Adrenal gland (tissue), 12 donors: ENCODE measurements around the gene FST. TPM values are rescaled to one million over a fixed set of nuclear protein-coding genes. Genes with fewer than 3 reads are reported as not detected.

Source experiments
- DNase-seq, 7 donors: peaks; one replicate each; pipeline ENCODE4 v3.0.0-alpha.2; 2019 to 2020
- H3K27ac ChIP-seq, 5 donors: fragments of 200-600 bp; sonication (generic) in 4 of 5; 1 replicate in 3 of 5; 2 replicates in 2 of 5; pipeline versions ENCODE4 v1.5.1 to v1.8.0; 2016 to 2020; ENCODE audit warnings: mild to moderate bottlenecking in 1 of 5
- H3K27me3 ChIP-seq: fragments of 200-600 bp; 2 replicates; pipeline ENCODE4 v1.8.0; 2021
- H3K36me3 ChIP-seq, 2 donors: fragments of 200-600 bp; replicated peaks in 1 of 2; 1 replicate in 1 of 2; 2 replicates in 1 of 2; pipeline versions ENCODE4 v1.5.1 to v1.8.0; 2018 to 2022
- H3K4me1 ChIP-seq, 2 donors: fragments of 200-600 bp; replicated peaks in 1 of 2; 1 replicate in 1 of 2; 2 replicates in 1 of 2; pipeline versions ENCODE4 v1.5.1 to v1.8.0; 2018 to 2021
- H3K4me3 ChIP-seq, 4 donors: fragments of 200-600 bp; sonication (generic) in 3 of 4; one replicate each; pipeline ENCODE4 v1.5.1; 2016 to 2018
- H3K9me3 ChIP-seq, 3 donors: fragments of 200-600 bp; sonication (generic) in 1 of 3; replicated peaks in 1 of 3; 1 replicate in 2 of 3; 2 replicates in 1 of 3; pipeline versions ENCODE4 v1.5.1 to v1.8.0; 2016 to 2021
- CTCF ChIP-seq, 6 experiments: fragments of 450-650 bp in 4 of 6; fragments of 200-600 bp in 2 of 6; sonication (generic) in 1 of 6; IDR thresholded peaks; 1 replicate in 5 of 6; 2 replicates in 1 of 6; pipeline versions ENCODE4 v1.5.1 to v1.8.0; 2016 to 2021; ENCODE audit warnings: antibody characterized with exemption in 6 of 6, mild to moderate bottlenecking in 2 of 6, moderate library complexity in 1 of 6
- POLR2A ChIP-seq, 2 donors: fragments of 450-650 bp; IDR thresholded peaks; one replicate each; pipeline ENCODE4 v1.6.1; 2017; ENCODE audit warnings: antibody characterized with exemption in 2 of 2, mild to moderate bottlenecking in 2 of 2, moderate library complexity in 1 of 2
- WGBS, 4 donors: extraction: QIAGEN DNeasy Blood & Tissue Kit in 2 of 4; methylation state at CpG; one replicate each; pipeline versions ENCODE4 v1.1.5 to v1.1.7; 2013 to 2017; 5-methylcytosine and 5-hydroxymethylcytosine counted together
- intact Hi-C, 2 donors: fragments of 100-400 bp; cut with DNase I; formaldehyde crosslinking; loops; one replicate each; pipeline versions ENCODE4 v1.14.1 to v1.15.0; 2022 to 2023
- polyA plus RNA-seq, 3 donors: library from polyadenylated mRNA; stranded (reverse); fragments of 200-250 nt in 2 of 3; fragments of 350-450 nt in 1 of 3; fragmentation: Illumina TruSeq in 1 of 3; extraction: RNeasy Lipid Tissue Mini Kit (QIAGEN cat#74804) in 1 of 3; gene quantifications; one replicate each; pipeline ENCODE4 v1.2.3, GENCODE V29; 2013 to 2014
- total RNA-seq, 9 donors: library from RNA; depleted of rRNA in 4 of 9; stranded (reverse); fragments of >200 nt in 4 of 9; fragments of 120-200 nt in 1 of 9; fragmentation: NEBNext Ultra II Directional in 1 of 9; extraction: Animal tissue kit (Norgen Biotek cat#: 25700) in 1 of 9; gene quantifications; one replicate each; pipeline versions ENCODE4 v1.1.0 to v1.2.4, GENCODE V29; 2013 to 2023
- donor health status: healthy with polysubstance abuse.
- donor health status: Bipolar disorder and iron deficiency.
- donor health status: DM: yes; HTN: yes; CAD: no.
- donor health status: DM: no; HTN: no; CAD: no.
- donor health status: DM: no; HTN: no; CAD: no.
- donor health status: DM: yes; HTN: yes; CAD: no.

Gene FST
- total and polyA plus RNA-seq, 12 donors, result 1.5 to 14.2 (median 3.3) TPM

- peaks cover 0 to 17% of the 10 kb centered on the region in 2 donors for H3K4me1 ChIP-seq
- no peak for DNase-seq
- no peaks in the 10 kb centered on the region for H3K36me3 ChIP-seq
- no peaks in the 10 kb centered on the region for H3K9me3 ChIP-seq
- intact Hi-C loops, result loop anchor here (5.0 to 10.0 kb wide), 2 partner anchors 733 to 746 kb away; no protein-coding TSS in a partner anchor
- TF ChIP-seq POLR2A (IDR thresholded peaks at IDR 0.05) (no peak), CTCF (IDR thresholded peaks at IDR 0.05) (no peak)
- 2 to 6% (median 6%) methylated on average over 7 of the region's 7 CpGs for WGBS, 4 donors
- H3K27me3 ChIP-seq, result no peaks in the 10 kb centered on the region
- H3K27ac ChIP-seq, result peak overlapping the region in 2 of 5 donors; percentile 6 to 41
- H3K4me3 ChIP-seq, result peak overlapping the region in 3 of 4 donors; percentile 13 to 82 (median 59)
These were observed 894 bp downstream of the FST start for GRCh38 chr5:53481159-53481886.

- 0 to 1% (median 0%) methylated on average over 26 to 36 of the region's 36 CpGs for WGBS, 4 donors
These were observed 1.7 kb downstream of the FST start for GRCh38 chr5:53481887-53482716.

GRCh38 chr5:53482717-53483638 is 2.5 kb downstream of the FST start:
- TF ChIP-seq POLR2A (IDR thresholded peaks at IDR 0.05) (no peak), CTCF (IDR thresholded peaks at IDR 0.05) (no peak)
- H3K4me1 ChIP-seq, result peaks cover 0 to 17% of the 10 kb centered on the region in 2 donors
- H3K4me3 ChIP-seq, result peak overlapping the region in 2 of 4 donors; percentile 13 to 82
- WGBS, 4 donors, result 32 to 37% (median 34%) methylated on average over 33 to 35 of the region's 35 CpGs
- H3K27me3 ChIP-seq, result no peaks in the 10 kb centered on the region
- no peak overlapping the region for H3K27ac ChIP-seq
- intact Hi-C loops, result loop anchor here (5.0 to 10.0 kb wide), 2 partner anchors 732 to 744 kb away; no protein-coding TSS in a partner anchor
- peak; percentile 27 to 56 (median 40) for DNase-seq
- no peaks in the 10 kb centered on the region for H3K36me3 ChIP-seq
- H3K9me3 ChIP-seq, result no peaks in the 10 kb centered on the region

More at GRCh38 chr5:53481887-53482716, 1.7 kb downstream of the FST start:
- no peaks in the 10 kb centered on the region for H3K36me3 ChIP-seq
- no peaks in the 10 kb centered on the region for H3K27me3 ChIP-seq
- H3K27ac ChIP-seq, result peak overlapping the region in 2 of 5 donors; percentile 6 to 41
- intact Hi-C loops, result loop anchor here (5.0 to 10.0 kb wide), 2 partner anchors 733 to 745 kb away; no protein-coding TSS in a partner anchor
- no peaks in the 10 kb centered on the region for H3K9me3 ChIP-seq
- TF ChIP-seq CTCF (IDR thresholded peaks at IDR 0.05) (peak; percentile 25 to 70 (median 56)), POLR2A (IDR thresholded peaks at IDR 0.05) (no peak)
- H3K4me1 ChIP-seq, result peaks cover 0 to 17% of the 10 kb centered on the region in 2 donors
- DNase-seq, result peak; percentile 70 to 85 (median 81)
- H3K4me3 ChIP-seq, result peak overlapping the region in 3 of 4 donors; percentile 13 to 82 (median 59)
